Measurements from ENCODE around the gene PRRX2.

PRRX2 gene

DNA sequence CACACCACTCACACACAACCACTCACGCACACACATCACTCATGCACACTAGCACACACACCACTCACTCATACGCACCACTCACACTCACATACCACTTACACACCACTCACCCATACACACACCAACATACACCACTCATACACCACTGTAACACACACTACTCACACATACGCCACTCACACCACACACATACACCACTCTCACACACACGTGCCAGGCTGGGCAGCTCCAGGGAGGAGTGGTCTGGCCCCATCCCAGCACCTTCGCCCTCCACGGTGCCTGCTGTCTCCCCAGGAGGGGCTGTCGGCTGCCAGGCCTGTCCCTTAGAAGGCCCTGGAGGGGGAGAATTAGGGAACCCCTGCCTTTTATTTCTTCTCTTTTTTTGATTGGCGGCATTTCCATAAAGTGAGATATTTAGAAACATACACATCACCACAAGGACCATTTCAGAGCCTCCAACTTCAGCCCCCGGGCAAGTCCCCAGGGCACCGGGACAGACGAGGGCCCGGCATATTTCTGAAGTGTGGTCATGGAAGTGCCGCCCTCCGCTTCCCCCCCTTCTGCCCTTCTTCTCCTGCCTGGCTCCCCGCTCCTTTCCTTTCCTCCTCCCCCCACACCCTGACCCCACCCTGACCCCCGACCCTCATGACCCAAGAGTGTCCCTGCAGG is 17.2 kb upstream of the PRRX2 start:
- TF ChIP-seq, protein P1, sequence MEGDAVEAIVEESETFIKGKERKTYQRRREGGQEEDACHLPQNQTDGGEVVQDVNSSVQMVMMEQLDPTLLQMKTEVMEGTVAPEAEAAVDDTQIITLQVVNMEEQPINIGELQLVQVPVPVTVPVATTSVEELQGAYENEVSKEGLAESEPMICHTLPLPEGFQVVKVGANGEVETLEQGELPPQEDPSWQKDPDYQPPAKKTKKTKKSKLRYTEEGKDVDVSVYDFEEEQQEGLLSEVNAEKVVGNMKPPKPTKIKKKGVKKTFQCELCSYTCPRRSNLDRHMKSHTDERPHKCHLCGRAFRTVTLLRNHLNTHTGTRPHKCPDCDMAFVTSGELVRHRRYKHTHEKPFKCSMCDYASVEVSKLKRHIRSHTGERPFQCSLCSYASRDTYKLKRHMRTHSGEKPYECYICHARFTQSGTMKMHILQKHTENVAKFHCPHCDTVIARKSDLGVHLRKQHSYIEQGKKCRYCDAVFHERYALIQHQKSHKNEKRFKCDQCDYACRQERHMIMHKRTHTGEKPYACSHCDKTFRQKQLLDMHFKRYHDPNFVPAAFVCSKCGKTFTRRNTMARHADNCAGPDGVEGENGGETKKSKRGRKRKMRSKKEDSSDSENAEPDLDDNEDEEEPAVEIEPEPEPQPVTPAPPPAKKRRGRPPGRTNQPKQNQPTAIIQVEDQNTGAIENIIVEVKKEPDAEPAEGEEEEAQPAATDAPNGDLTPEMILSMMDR (conservative IDR thresholded peaks at IDR 0.05): no peak
- TF ChIP-seq ZFX (IDR thresholded peaks at IDR 0.05): no peak
- H3K27ac ChIP-seq: no peak overlapping the region

DNA sequence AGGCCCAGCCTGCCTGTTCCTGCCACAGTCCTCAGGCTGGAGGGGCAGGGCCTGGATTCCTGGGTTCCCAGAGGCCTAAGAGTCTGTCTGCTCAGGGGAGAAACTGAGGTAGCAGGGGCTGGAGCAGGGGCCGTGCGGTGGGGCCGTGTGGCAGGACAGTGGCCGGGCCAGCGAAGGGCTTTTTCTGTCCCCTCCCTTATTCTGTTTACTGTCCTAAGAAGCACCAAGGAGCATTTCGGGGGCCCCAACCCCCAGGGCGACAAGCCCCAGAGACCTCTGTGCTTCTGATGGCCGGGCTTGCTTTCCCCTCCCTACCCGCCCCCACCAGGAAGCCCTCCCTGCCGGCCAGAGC is 16.7 kb upstream of the PRRX2 start:
- H3K27ac ChIP-seq: no peak overlapping the region
- TF ChIP-seq, protein P1 (conservative IDR thresholded peaks at IDR 0.05): no peak
- no peak for TF ChIP-seq ZFX (IDR thresholded peaks at IDR 0.05)

DNA sequence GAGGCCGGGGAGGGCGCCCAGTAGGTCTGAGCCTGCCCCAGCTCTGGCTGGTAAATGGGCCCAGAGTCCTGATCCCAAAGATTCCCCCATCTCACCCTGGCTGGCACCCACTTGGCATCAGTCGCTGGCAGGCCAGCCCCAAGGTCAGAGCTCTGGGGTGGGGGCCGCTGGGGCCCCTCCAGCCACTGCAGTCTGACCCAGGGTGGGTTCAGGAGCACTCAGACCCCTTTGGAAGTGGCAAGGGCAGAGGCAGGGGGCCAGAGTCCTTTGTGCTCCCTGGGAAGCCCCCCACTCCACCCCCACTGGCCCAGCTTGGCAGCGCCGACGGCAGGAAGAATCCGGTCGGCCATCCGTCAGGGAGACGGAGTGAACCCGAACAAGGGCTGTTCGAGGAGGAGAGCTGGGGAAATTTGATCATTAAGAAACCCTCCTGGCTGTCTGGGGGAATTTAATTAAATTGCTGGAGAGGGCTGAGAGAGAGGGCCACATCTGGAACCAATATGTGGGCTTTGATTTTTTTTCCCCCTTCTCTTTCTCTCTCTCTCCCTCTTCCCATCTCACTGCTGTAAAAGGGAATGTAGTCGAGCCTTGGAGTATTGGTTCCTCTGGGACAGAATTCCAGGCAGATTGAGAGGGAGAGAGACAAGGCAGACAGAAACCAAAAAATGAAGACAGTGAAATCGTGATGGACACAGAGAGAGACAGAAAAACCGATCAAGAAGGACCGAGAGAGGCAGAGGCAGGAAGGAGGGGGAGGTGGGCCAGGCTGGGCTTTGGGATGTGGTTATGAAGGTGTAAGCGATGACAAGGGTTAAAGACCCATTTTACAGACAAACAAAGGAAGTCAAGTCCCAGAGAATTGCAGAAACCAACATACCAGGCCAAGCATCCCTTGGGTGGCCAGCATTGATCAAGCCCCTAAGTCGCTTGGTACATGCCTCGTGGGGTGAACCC is 15.4 kb upstream of the PRRX2 start:
- H3K27ac ChIP-seq: no peak overlapping the region
- TF ChIP-seq, protein P1 (conservative IDR thresholded peaks at IDR 0.05): no peak
- no peak for TF ChIP-seq ZFX (IDR thresholded peaks at IDR 0.05)

- H3K27ac ChIP-seq: no peak overlapping the region
- TF ChIP-seq, protein P1 (conservative IDR thresholded peaks at IDR 0.05): no peak
- TF ChIP-seq ZFX (IDR thresholded peaks at IDR 0.05): no peak
Observed at GRCh38 chr9:129650680-129651235, 14.7 kb upstream of the PRRX2 start.

GRCh38 chr9:129653823-129654553 is 11.5 kb upstream of the PRRX2 start:
- no peak overlapping the region for H3K27ac ChIP-seq
- TF ChIP-seq, protein P1 (conservative IDR thresholded peaks at IDR 0.05): no peak
- no peak for TF ChIP-seq ZFX (IDR thresholded peaks at IDR 0.05)

DNA sequence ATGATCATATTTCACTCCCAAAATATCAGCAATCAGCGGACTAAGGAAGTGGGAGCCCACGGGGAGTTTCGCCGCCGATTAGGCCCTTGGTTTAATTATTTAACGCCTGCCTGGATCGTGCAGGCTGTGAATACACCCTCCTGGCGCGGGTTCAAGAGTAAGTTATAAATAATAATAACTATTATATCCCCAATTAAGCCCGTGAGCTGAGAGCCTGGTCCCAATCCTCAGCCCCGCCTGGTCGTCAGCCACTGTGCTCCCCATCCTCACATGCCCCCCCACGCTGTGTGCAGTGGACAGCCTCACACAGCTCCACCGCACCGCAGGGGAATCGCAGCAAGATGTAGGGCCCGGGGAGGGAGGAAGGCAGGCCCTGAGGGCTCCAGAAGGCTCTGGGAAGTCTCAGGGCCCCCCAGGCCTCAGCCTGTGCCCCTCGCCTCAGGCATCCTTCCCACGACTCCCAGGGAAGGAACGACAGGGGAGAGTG is 10.8 kb upstream of the PRRX2 start:
- no peak for TF ChIP-seq ZFX (IDR thresholded peaks at IDR 0.05)
- no peak overlapping the region for H3K27ac ChIP-seq

DNA sequence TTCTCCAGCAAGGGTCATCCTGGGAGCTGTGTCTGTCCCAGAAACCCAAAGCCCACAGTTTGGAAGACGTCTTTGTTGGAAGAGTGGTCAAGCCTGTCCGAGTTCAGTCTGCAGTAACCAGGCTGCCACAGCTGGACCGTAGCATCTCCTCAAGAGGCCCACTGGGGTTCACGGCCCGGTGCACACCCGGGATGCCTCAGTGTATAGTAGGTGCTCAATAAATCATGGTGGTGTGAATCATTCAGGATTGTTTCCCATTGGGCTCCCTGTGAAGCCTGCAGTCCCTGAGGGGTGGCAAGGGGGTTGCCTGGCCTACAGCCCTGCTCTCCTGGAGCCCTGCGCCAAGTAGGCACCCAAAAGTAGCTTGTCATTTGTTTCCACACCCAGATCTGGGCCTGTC is 10.3 kb upstream of the PRRX2 start:
- TF ChIP-seq, protein P1 (conservative IDR thresholded peaks at IDR 0.05): no peak
- no peak for TF ChIP-seq ZFX (IDR thresholded peaks at IDR 0.05)
- H3K27ac ChIP-seq: no peak overlapping the region
